ENCODE data around the gene HIPK3. TPM values are rescaled to one million over a fixed set of nuclear protein-coding genes. Genes with fewer than 3 reads are reported as not detected.

The HIPK3 gene
- total and polyA plus RNA-seq, 9 of the 15 experiments (the other 6 are each of a cell fraction or from before 2014, with no cell fraction given), result 2.3 to 19.6 (median 7.5) TPM

GRCh38 chr11:33311680-33312079, 54.5 kb downstream of the HIPK3 start (continued):
- no peak for TF ChIP-seq THRA (IDR thresholded peaks at IDR 0.05)

GRCh38 chr11:33315822-33316221, 58.6 kb downstream of the HIPK3 start:
- ATAC-seq (no peak), FAIRE-seq (no peak), DNase-seq (ENCODE audit: extremely low read depth in 1 of 4, low spot score in 3 of 4) (no peak)
- in situ Hi-C loops (cut with MboI) (no loop called here), intact Hi-C loops (cut with micrococcal nuclease) (no loop called here)
- WGBS (ENCODE audit: insufficient coverage, low coverage, missing lambda C conversion rate), result 75% methylated on average over 3 of the region's 3 CpGs
- Histone ChIP-seq H3K36me3 (ENCODE audit: control insufficient read depth, insufficient read depth, low read length) (no peaks in the 10 kb centered on the region), H3K79me2 (ENCODE audit: control insufficient read depth, insufficient read depth, low read length) (peaks cover 23% of the 10 kb centered on the region), H3K27me3 (ENCODE audit: control insufficient read depth in 2 of 2, insufficient read depth in 2 of 2, low read length in 2 of 2) (no peaks in the 10 kb centered on the region), H4K20me1 (replicated peaks; ENCODE audit: control insufficient read depth, insufficient read depth, low read length) (peaks cover 15% of the 10 kb centered on the region), H3K9me3 (replicated peaks; ENCODE audit: control insufficient read depth, insufficient read depth, low read depth, low read length) (no peaks in the 10 kb centered on the region), H2AFZ (ENCODE audit: low read depth, low read length) (no peak overlapping the region), H3K27ac (ENCODE audit: extremely low read depth, low read depth, low read length) (no peak overlapping the region), H3K4me3 (no peak overlapping the region), H3K9me1 (ENCODE audit: control insufficient read depth, insufficient read depth, low read length) (no peaks in the 10 kb centered on the region), H3K9ac (ENCODE audit: insufficient read depth in 1 of 2, low read depth in 2 of 2, low read length in 2 of 2) (no peak overlapping the region), H3K4me1 (replicated peaks in 1 of 2; ENCODE audit: control insufficient read depth in 2 of 2, insufficient read depth in 2 of 2, low read length in 2 of 2) (peaks cover 0 to 6% of the 10 kb centered on the region in 2 experiments; a peak in 2 of 5 replicates), H3K4me2 (ENCODE audit: insufficient read depth, low read length) (no peak overlapping the region)
- ChIA-PET CTCF (ENCODE audit: low intra/inter-chr PET ratio) (no interaction called here), POLR2A (interaction anchor here (1.2 kb wide), 1 partner anchor 10 kb away, joined by 8 read pairs; no protein-coding TSS in a partner anchor)
- no TSS peak for BruUV-seq (replicated peaks)
- TF ChIP-seq ILK (tag; IDR thresholded peaks at IDR 0.05; ENCODE audit: borderline replicate concordance, low read depth), result no peak
- TF ChIP-seq HDAC1 (IDR thresholded peaks at IDR 0.05), result no peak
- TF ChIP-seq NEUROD1 (IDR thresholded peaks at IDR 0.05; ENCODE audit: borderline replicate concordance, low read depth, low read length, partially characterized antibody), result no peak
- no peak for TF ChIP-seq SOX6 (IDR thresholded peaks at IDR 0.05)
